ENCODE data around the gene VPS33B.

DNA sequence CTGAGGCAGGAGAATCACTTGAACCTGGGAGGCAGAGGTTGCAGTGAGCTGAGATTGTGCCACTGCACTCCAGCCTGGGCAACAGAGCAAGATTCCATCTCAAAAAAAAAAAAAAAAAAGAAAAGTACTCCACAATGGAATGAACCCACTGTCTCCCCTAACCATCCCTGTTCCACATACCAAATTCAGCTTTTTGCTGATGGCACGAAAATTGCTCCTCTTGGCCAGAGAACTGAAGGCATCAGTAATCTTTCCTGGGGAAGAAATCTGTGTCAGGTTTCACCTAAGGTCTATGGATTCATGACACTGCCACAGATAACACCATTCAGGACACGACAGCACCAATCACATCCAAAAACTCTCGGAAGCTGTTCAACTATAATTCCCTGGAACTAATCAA is 21.2 kb downstream of the VPS33B start:
- TF ChIP-seq POLR2A (IDR thresholded peaks at IDR 0.05) = no peak
- TF ChIP-seq, protein P1, sequence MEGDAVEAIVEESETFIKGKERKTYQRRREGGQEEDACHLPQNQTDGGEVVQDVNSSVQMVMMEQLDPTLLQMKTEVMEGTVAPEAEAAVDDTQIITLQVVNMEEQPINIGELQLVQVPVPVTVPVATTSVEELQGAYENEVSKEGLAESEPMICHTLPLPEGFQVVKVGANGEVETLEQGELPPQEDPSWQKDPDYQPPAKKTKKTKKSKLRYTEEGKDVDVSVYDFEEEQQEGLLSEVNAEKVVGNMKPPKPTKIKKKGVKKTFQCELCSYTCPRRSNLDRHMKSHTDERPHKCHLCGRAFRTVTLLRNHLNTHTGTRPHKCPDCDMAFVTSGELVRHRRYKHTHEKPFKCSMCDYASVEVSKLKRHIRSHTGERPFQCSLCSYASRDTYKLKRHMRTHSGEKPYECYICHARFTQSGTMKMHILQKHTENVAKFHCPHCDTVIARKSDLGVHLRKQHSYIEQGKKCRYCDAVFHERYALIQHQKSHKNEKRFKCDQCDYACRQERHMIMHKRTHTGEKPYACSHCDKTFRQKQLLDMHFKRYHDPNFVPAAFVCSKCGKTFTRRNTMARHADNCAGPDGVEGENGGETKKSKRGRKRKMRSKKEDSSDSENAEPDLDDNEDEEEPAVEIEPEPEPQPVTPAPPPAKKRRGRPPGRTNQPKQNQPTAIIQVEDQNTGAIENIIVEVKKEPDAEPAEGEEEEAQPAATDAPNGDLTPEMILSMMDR (IDR thresholded peaks at IDR 0.05) = no peak
